Measurements from ENCODE around the gene CCP110.

CCP110 gene

GRCh38 chr16:19555186-19555937 lies 31.6 kb downstream of the CCP110 start, which contains the start of gene VPS35L:
Gene VPS35L (plus strand): TSS chr16:19555703. CDS start chr16:19555730, 27 bp downstream.
- DNase-seq (ENCODE audit: low read depth, low spot score), result peak; percentile 87

GRCh38 chr16:19555938-19556771 lies 32.4 kb downstream of the CCP110 start:
- DNase-seq (ENCODE audit: low read depth, low spot score), result no peak

- DNase-seq (ENCODE audit: low read depth, low spot score), result no peak
These were observed 35.6 kb downstream of the CCP110 start for GRCh38 chr16:19559242-19559910.

DNA sequence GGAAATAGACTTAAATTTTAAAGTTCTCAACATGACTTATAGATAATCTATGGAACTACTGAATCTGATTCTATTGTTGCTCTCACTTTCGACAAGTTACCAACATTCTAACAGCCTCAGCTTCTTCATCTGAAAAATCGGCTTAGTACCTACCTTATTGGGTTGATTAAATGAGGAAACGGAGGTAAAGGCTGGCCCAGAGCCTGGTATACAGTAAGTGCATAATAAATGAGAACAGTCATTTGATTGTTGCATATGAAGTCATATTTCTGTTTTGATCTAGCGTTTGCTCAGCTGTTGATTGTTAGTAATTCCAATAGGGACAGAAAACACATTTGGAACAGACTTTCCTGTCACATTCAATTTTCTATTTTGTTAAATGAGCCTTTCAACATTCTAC lies 36.3 kb downstream of the CCP110 start:
- no peak for DNase-seq (ENCODE audit: low read depth, low spot score)

- no peak for DNase-seq (ENCODE audit: low read depth, low spot score)
These were observed 39.6 kb downstream of the CCP110 start for GRCh38 chr16:19563377-19563776.

GRCh38 chr16:19566362-19566761 lies 42.6 kb downstream of the CCP110 start:
- DNase-seq (ENCODE audit: low read depth, low spot score), result no peak

DNA sequence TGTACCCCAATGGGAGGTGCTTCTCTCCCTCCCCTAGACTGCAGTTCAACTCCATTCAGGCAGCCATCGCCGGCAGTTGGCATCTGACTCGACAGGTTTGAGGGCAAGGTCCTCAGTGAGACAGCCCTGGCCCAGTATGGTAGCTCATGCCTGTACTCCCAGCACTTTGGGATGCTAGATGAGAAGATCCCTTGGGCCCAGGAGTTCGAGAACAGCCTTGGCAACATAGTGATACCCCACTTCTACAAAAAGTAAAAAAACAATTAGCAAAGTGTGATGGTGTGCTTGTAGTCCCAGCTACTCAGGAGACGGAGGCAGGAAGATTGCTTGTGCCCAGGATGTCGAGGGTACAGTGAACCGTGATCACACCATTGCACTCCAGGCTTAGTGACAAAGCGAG lies 43.8 kb downstream of the CCP110 start:
- no peak for DNase-seq (ENCODE audit: low read depth, low spot score)

GRCh38 chr16:19573997-19574396 lies 50.3 kb downstream of the CCP110 start:
- no peak for DNase-seq (ENCODE audit: low read depth, low spot score)

GRCh38 chr16:19574615-19575014 lies 50.9 kb downstream of the CCP110 start:
- no peak for DNase-seq (ENCODE audit: low read depth, low spot score)

DNA sequence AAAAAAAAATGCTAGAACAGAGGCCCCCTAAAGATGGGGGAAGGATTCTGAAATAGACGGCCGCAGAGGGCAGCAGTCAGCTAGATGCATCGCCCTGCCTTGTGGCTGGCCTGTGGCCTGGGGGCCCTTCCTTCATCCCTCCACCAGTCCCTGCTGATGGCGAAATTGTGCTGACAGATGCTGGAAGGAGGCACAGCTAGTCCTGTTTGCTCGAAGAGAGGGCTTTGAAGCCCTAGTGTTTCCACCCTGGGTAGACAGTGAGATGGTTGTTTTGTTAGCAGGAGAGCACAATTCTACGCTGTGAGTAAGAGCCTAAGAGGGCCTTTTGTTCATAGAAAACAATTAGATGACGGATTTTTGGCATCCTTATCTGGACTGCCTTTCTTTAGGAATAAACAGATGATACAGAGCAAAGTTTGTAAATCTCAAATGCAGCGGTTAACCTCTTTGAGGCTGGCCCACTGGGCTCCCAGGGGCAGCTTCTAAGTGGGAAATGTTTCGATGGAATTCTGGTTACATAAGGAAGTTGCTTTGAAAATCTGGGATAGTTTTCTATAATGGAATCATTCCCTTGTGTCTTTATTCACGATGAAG lies 54.7 kb downstream of the CCP110 start:
- no peak for DNase-seq (ENCODE audit: low read depth, low spot score)

- DNase-seq (ENCODE audit: low read depth, low spot score), result no peak
These were observed 58.5 kb downstream of the CCP110 start for GRCh38 chr16:19582050-19582831.

- no peak for DNase-seq (ENCODE audit: low read depth, low spot score)
These were observed 60.0 kb downstream of the CCP110 start for GRCh38 chr16:19583665-19584300.

- no peak for DNase-seq (ENCODE audit: low read depth, low spot score)
These were observed 64.9 kb downstream of the CCP110 start for GRCh38 chr16:19588661-19589060.

DNA sequence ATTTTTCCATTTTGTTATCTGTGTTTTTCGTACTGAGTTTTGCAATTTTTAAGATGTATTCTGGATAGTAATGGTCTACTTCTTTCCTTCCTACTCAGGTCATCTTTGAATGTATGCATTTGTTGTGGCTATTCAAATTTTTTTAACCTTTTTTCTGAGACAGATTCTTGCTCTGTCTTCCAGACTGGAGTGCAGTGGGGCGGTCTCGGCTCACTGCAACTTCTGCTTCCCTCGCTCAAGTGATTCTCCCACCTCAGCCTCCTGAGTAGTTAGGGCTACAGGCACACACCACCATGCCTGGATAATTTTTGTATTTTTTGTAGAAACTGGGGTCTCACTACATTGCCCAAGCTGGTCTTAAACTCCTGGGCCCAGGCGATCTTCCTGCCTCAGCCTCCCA lies 65.4 kb downstream of the CCP110 start:
- DNase-seq (ENCODE audit: low read depth, low spot score), result no peak

DNA sequence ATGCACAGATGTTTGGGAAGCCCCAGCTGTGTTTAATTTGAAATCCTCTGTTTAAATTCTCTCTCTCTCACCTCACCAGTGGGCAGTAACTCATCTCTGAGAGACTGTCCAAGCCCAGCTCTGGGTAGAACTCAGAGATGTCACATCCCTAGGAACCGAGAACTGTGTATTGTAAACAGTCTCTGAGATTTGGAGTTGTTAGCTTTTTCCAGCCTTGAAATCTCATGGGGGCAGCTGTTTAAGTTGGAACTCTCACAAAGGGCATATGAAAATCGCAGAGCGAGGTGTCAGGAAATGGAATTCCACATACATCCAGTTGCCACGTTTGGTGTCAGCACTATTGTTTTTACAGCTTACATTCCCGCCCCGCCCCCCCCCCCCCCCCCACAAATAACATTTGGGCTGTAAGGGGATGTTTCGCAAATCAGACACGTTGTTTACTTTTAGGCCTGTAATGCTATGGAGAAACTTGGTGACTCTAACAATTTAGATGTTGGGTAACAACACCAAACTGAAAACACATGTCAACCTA lies 66.1 kb downstream of the CCP110 start:
- no peak for DNase-seq (ENCODE audit: low read depth, low spot score)

DNA sequence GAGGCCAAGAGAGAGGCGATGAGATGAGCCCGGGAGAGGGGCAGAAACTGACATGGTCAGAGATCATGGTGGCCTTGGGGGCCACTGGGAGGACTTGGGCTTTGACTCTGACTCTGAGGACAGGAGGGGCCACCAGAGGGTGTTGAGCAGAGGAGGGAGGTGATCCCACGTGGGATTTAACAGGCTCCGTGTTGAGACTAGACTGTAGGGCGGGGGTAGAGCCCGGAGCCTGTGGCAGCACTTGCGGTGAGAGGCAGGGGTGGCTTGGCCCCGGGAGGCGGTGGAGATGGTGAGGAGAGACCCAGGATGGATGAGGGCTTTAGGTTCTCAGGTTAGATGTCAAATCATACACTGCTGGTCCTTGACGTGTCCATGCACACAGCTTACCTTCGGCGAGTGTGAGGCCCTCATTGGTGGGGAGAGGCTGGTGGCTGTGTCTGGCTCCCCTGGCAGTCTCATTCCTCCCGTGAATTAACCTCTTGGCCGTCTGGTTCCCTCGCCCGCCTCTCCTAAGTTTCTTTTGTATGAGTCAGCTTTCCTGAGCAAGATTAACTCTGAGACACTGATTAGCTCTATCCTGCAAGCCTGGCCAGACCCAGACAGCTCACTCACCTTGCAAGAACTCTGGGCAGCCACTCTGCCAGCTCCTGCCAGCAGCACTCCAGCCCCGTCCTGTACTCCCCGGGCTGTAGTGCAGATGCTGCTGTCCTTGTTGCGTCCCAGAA lies 71.5 kb downstream of the CCP110 start:
- no peak for DNase-seq (ENCODE audit: low read depth, low spot score)

GRCh38 chr16:19598805-19599510 lies 75.2 kb downstream of the CCP110 start:
- DNase-seq (ENCODE audit: low read depth, low spot score), result no peak

GRCh38 chr16:19599968-19600716 lies 76.4 kb downstream of the CCP110 start:
- no peak for DNase-seq (ENCODE audit: low read depth, low spot score)

Measured in activated CD4-positive, CD25-positive, alpha-beta regulatory T cell treated with anti-CD3 and anti-CD28 coated beads, Interleukin-2, amount 50 U/mL, for 16 hours (primary cell).